HG03025 (cell line): ENCODE measurements around the gene MAP2K5.

ENCODE experiments used
- ATAC-seq: cut with Tn5 transposase; IDR thresholded peaks from one replicate; pipeline ENCODE4 v1.9.1; 2021; ENCODE audit warnings: mild to moderate bottlenecking, moderate library complexity; ENCODE audit not compliant: unreplicated experiment, low FRiP score

Gene MAP2K5

GRCh38 chr15:67845974-67846373, 303.5 kb downstream of the MAP2K5 start:
- no peak for ATAC-seq

- no peak for ATAC-seq
These were observed 307.0 kb downstream of the MAP2K5 start for GRCh38 chr15:67849538-67849937.

- ATAC-seq = no peak
These were observed 307.8 kb downstream of the MAP2K5 start for GRCh38 chr15:67850336-67850735.

- ATAC-seq = no peak
These were observed 308.6 kb downstream of the MAP2K5 start for GRCh38 chr15:67850994-67851571.

- ATAC-seq = no peak
These were observed 309.9 kb downstream of the MAP2K5 start for GRCh38 chr15:67852418-67852817.

GRCh38 chr15:67853454-67853853, 311.0 kb downstream of the MAP2K5 start:
- no peak for ATAC-seq

- no peak for ATAC-seq
These were observed 311.9 kb downstream of the MAP2K5 start for GRCh38 chr15:67854358-67854757.

GRCh38 chr15:67855842-67856241, 313.3 kb downstream of the MAP2K5 start:
- ATAC-seq = no peak
